Stimulated activated CD8-positive, alpha-beta memory T cell treated with anti-CD3 and anti-CD28 coated beads, Interleukin-15, amount 100 ng/mL, for 4 hours (primary cell): ENCODE results near the gene ELF5.

Experiments
- DNase-seq, 2 donors: peaks; one replicate each; pipeline ENCODE4 v3.0.0-alpha.2; 2020; ENCODE audit warnings: low read depth in 2 of 2

The ELF5 gene

DNA sequence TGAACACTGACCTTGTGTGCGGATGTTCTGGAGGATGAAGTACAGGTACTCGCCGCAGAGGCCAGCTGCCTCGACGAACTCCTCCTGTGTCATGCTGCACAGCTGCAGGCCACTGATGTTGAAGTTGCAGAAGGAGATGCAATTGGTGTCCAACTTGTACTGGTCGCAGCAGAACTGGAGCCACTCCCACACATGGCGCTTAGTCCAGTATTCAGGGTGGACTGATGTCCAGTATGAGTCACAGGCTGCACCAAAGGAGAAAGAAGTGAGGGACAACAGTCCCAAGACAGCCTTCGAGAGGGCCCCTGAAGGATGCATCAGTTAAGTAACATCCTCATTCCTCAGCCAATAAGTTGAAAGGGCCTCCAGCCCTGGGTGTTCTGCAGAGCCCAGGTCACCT, 20.1 kb downstream of the ELF5 start:
- no peak for DNase-seq

DNA sequence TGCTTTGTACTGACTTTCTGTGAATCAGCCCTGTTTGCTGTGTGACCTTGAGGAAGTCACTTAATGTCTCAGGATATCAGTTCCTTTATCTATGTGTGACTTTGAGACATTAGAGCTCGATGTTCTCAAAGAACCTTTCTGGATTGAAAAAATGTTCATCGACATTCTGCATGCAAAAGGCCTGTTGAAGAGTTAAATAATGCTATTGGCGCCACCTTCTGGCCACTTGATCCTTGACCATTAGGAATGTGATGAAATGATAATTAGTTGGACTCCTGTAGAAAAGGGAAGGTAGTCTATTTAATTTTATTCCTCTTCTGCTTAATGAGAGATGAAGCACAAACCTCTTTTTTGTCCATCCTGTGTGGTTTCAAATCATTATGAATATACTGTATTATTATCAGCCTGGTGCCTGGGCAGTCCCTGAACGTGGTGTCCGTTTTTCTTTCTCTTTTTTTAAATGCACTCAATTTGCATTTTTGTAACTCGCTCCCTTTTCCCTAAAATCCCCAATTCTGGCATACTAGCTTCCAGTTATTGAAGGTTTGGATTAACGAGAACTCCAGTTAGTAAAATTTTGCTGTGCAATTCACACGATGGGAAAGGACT, 20.7 kb downstream of the ELF5 start:
- no peak for DNase-seq

DNA sequence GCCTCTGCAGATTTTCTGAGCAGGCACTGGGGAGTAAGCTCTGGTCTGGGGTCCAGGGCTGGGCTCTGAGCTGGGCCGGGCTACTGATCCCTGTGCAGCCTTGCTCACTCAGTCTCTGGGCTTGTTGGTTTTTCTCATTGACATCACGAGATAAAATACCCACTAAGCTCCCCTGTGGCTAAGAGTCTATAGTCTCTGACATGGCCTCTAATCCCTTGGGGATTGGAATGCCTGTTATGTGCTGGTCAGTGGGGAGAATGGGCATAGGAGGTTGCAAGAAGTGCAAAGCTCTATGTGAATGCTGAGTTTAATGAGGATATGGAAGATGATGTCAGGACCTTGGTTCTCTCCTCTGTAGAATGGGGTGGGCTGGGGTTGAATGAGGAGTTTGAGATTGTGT, 23.3 kb downstream of the ELF5 start:
- DNase-seq, result no peak

GRCh38 chr11:34488855-34489557, 24.6 kb downstream of the ELF5 start:
- DNase-seq, result no peak

DNA sequence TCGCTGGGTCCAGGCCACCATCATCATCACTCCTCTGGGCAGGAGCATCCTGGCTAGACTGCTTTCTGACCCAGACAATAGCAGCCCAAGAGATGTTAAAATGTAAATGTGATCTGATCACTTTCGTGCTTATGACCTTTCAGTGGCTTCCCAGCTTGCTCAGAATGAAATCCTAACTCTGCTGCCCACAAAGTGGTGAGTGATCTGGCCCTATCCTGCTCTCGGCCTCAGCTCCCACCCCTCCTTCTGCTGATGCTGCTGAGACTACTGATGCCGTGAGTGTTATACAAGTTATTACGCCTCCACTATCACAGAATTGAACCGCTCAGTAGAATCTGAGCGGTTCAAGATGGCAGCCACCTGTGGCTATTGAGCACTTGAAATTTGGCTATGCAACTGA, 26.2 kb downstream of the ELF5 start:
- DNase-seq, result no peak

GRCh38 chr11:34483106-34483874, 30.3 kb downstream of the ELF5 start:
- DNase-seq, result no peak

DNA sequence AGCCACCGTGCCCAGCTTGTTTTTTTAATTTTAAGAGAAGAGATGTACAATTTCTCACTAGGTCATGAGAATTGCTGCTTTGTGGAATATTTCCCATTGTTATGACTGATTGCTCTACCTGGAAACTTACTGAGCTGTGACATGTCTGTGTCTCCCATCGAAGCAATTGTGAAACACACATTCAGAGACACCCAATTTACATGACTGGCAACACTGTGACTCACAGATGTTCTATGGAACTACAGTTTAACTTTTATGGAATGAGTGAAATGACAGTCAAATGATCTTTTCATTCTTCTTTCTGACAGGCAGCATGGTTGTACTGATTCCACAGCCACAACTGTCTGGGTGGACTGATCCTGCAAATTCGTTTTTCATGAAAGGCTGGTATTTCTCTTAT, 32.3 kb downstream of the ELF5 start:
- DNase-seq, result no peak

- DNase-seq, result no peak
Observed at GRCh38 chr11:34480314-34480713, 33.3 kb downstream of the ELF5 start.

- DNase-seq, result no peak
Observed at GRCh38 chr11:34478845-34479663, 34.5 kb downstream of the ELF5 start.

- no peak for DNase-seq
Observed at GRCh38 chr11:34476849-34477248, 36.7 kb downstream of the ELF5 start.

DNA sequence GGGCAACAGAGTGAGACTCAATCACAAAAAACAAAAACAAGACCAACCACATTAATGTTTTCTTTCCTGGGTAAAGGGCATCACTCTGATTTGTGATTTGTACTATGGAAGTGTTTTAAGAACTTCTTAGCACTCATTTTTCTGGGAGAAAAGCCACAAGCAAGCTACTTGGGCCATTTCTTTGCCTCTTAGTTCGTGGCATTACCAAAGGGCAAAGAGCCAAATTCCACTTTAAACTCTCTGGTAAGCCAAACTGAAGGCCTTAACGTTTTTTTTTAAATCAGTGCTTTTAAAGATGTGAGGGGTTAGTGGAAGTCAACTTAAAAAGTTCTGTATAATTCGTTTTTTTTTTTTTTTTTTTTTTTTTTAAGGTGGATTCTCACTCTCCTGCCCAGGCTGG, 37.9 kb downstream of the ELF5 start:
- no peak for DNase-seq

- no peak for DNase-seq
Observed at GRCh38 chr11:34473603-34474169, 39.9 kb downstream of the ELF5 start.

DNA sequence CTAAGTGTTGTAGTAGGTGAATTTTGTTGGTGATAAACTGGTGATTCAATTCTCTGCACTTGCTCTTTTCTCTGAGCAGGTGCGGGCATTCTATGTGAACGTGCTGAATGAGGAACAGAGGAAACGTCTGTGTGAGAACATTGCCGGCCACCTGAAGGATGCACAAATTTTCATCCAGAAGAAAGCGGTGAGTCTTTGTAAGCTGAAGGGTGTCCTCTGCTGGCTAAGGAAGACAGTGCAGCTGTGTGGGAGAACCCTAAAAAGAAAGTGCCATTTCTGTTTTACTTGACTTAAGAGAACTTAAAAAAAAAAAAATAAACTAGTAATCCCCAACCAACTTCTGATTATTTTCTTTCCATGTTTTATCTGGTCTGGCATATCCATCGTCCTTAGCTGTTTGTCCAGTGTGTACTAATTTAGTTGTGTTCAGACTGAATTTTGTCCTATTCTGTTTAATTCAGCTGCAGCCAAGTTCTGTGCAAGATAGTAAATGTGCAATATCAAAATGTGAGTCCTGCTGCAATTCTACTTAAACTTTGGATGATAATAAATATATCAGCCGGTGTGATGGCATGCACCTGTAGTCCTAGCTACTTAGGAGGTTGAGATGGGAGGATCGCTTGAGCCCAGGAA, 45.3 kb downstream of the ELF5 start:
- no peak for DNase-seq

DNA sequence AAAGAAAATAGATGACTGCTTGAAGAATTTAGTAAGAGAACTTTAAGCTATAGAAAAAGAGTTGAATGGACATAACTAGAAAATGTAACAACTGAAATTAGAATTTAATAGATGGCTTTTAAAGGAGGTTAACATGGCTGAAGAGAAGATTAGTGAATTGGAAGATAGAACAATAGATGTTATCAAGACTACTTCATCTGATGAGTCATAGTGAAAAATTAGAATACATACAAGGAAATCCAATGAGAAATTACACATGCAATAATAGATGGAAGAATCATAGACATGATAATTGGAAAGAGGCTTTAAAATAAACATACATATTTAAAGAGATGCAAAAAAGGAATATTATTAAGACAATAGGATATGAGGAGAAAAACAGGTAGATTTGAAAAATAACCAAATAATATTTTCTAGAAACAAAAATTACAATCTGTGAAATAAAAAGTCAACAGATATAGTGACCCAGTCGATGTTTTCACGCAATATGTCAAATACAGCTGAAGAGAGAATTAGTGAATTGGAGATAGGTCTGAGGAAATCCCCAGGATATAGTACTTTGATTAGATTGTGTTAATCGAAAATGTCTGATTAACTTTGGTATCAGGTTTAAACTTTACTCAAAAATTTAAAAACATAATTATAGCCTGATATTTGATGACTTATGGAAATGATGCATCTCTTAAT, 46.6 kb downstream of the ELF5 start:
- no peak for DNase-seq

DNA sequence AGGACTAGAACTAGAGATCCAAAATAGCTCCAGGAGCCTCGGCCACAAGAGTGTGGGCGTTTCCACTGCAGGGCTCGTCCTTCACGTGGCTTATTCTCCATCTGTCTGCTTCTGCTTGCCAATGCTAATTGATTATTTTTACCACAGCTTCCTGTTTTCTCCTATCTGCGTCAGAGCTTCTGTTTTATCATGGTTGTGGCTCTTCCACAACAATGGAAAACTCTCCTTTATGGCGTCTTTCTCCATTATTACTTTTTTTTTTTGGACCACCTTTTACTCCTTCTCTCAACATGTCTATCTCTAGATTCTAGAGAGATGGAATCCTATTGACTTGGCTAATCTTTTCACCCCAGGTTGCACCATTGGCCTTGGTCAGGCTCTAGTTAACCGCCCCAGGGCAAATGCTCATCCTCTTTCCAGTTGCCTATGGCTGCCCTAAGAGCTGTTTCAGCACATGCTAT, 49.0 kb downstream of the ELF5 start:
- no peak for DNase-seq

GRCh38 chr11:34461215-34461614, 52.4 kb downstream of the ELF5 start:
- no peak for DNase-seq

- no peak for DNase-seq
Observed at GRCh38 chr11:34460278-34460677, 53.3 kb downstream of the ELF5 start.

DNA sequence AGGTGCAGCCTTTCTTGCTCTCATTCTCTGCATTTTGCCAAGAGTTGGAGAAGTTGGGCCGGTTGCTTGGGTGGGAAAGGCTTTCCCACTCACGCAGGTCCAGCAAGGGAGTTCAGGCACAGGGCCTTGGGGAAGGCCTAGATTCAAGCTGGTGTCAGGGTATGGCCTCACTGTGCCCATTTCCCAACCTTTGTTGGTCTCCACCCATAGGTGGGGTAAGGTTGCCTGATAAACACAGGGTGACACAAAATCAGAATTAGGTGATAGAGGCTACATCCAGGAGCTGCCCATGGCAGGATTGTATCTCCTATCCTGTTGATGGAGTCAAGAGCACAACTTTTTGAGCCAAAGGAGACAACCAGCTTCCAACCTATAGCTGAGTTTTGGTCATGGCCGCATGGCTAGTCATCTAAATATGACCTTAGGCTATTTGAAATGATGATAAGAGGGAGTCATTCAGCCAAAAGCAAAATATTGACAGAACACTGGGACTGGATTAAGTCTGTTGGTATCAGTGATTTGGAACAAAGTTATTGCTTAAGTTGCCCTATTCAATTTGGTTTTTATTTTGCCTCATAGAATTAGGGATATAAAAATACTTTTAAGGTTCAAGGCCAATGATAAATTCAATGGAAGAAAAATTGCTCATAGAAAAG, 54.0 kb downstream of the ELF5 start:
- no peak for DNase-seq

GRCh38 chr11:34458525-34458924, 55.1 kb downstream of the ELF5 start:
- DNase-seq, result no peak

- no peak for DNase-seq
Observed at GRCh38 chr11:34457607-34458006, 56.0 kb downstream of the ELF5 start.
